IMR-90 (cell line): Measurements from ENCODE around the gene PIP5K1B. TPM values are rescaled to one million over a fixed set of nuclear protein-coding genes. Genes with fewer than 3 reads are reported as not detected.

Experiments
- ATAC-seq: fragments of 200-7000 bp; cut with Tn5 transposase; 2 replicates; pipeline ENCODE4 v1.9.1; 2020; ENCODE audit warnings: low read depth, mild to moderate bottlenecking, moderate library complexity
- BruUV-seq: library from RNA; stranded (reverse); fragments of 400-500 nt; replicated peaks from 2 replicates; lab custom pipeline; 2021; lab: Mats Ljungman, UMichigan
- CTCF ChIA-PET: fragments of 300-600 bp; formaldehyde crosslinking; extraction: SDS; loops from one replicate; lab custom pipeline; 2021; ENCODE audit warnings: antibody characterized with exemption; lab: Yijun Ruan, JAX
- POLR2A ChIA-PET: fragments of 300-600 bp; sonication (Branson Sonifier 250); formaldehyde crosslinking; loops from one replicate; lab custom pipeline; 2022; ENCODE audit warnings: antibody characterized with exemption; ENCODE audit not compliant: unreplicated experiment; lab: Charles Lee
- DNase-seq: peaks from one replicate; pipeline ENCODE4 v3.0.0; 2013
- H2AFZ ChIP-seq: replicated peaks from 2 replicates; pipeline ENCODE3; 2013; ENCODE audit warnings: low read length, mild to moderate bottlenecking; ENCODE audit not compliant: poor library complexity
- H2AK5ac ChIP-seq: 2 replicates; pipeline ENCODE4 v1.6.1; 2013; ENCODE audit warnings: low read depth, low read length, inconsistent platforms
- H2AK9ac ChIP-seq: replicated peaks from 2 replicates; pipeline ENCODE3; 2013; ENCODE audit warnings: mild to moderate bottlenecking, low read depth, low read length, moderate library complexity; ENCODE audit not compliant: poor library complexity
- H2BK120ac ChIP-seq: 2 replicates; pipeline ENCODE4 v1.6.1; 2013; ENCODE audit warnings: low read depth, low read length, inconsistent platforms
- H2BK15ac ChIP-seq: 3 replicates; pipeline ENCODE4 v1.6.1; 2013; ENCODE audit warnings: low read depth, low read length, inconsistent platforms
- H2BK20ac ChIP-seq: 2 replicates; pipeline ENCODE4 v1.6.1; 2013; ENCODE audit warnings: low read depth, mild to moderate bottlenecking, inconsistent platforms, low read length, moderate library complexity
- H2BK5ac ChIP-seq: 2 replicates; pipeline ENCODE4 v1.6.1; 2013; ENCODE audit warnings: mild to moderate bottlenecking, low read depth, low read length, inconsistent platforms; ENCODE audit not compliant: poor library complexity, severe bottlenecking
- H3K14ac ChIP-seq: replicated peaks from 2 replicates; pipeline ENCODE4 v1.6.1; 2013; ENCODE audit warnings: low read depth, low read length, inconsistent platforms
- H3K18ac ChIP-seq: 2 replicates; pipeline ENCODE4 v1.6.1; 2013; ENCODE audit warnings: low read depth, low read length, control low read depth
- H3K23ac ChIP-seq: 2 replicates; pipeline ENCODE4 v1.6.1; 2013; ENCODE audit warnings: low read depth, low read length, inconsistent platforms
- H3K27ac ChIP-seq: 2 replicates; pipeline ENCODE4 v1.5.1; 2013; ENCODE audit warnings: mild to moderate bottlenecking, control low read depth, low read length; ENCODE audit not compliant: insufficient read depth
- H3K27me3 ChIP-seq: 2 replicates; pipeline ENCODE4 v1.6.1; 2013; ENCODE audit warnings: low read length; ENCODE audit not compliant: control insufficient read depth, insufficient read depth
- H3K36me3 ChIP-seq: 2 replicates; pipeline ENCODE4 v1.6.1; 2013; ENCODE audit warnings: low read length, mixed read lengths; ENCODE audit not compliant: control insufficient read depth, insufficient read depth
- H3K4ac ChIP-seq: 2 replicates; pipeline ENCODE4 v1.6.1; 2013; ENCODE audit warnings: low read depth, low read length, inconsistent platforms
- H3K4me1 ChIP-seq: 2 replicates; pipeline ENCODE4 v1.6.1; 2013; ENCODE audit warnings: low read length, mixed read lengths; ENCODE audit not compliant: control insufficient read depth, insufficient read depth
- H3K4me2 ChIP-seq: 2 replicates; pipeline ENCODE4 v1.6.1; 2013; ENCODE audit warnings: low read depth, mild to moderate bottlenecking, control low read depth, low read length, moderate library complexity
- H3K4me3 ChIP-seq: 2 replicates; pipeline ENCODE4 v1.5.1; 2013; ENCODE audit warnings: low read depth, mild to moderate bottlenecking, control low read depth, low read length, moderate library complexity; ENCODE audit not compliant: insufficient read depth
- H3K56ac ChIP-seq: 2 replicates; pipeline ENCODE4 v1.6.1; 2013; ENCODE audit warnings: low read length, inconsistent platforms; ENCODE audit not compliant: insufficient read depth; ENCODE audit errors: extremely low read depth
- H3K79me1 ChIP-seq, 2 experiments: 2 replicates each; pipeline ENCODE4 v1.6.1; 2013; ENCODE audit warnings: low read length in 2 of 2, inconsistent platforms in 1 of 2, low read depth in 1 of 2
- H3K9ac ChIP-seq: 2 replicates; pipeline ENCODE4 v1.6.1; 2013; ENCODE audit warnings: low read depth, low read length, control low read depth
- H3K9me1 ChIP-seq: 2 replicates; pipeline ENCODE4 v1.6.1; 2013; ENCODE audit warnings: low read length, inconsistent platforms; ENCODE audit not compliant: insufficient read depth
- H3K9me3 ChIP-seq: 2 replicates; pipeline ENCODE4 v1.6.1; 2013; ENCODE audit warnings: low read length; ENCODE audit not compliant: control insufficient read depth, insufficient read depth
- H4K20me1 ChIP-seq: 2 replicates; pipeline ENCODE4 v1.6.1; 2013; ENCODE audit warnings: low read length, inconsistent platforms; ENCODE audit not compliant: insufficient read depth
- H4K5ac ChIP-seq: 2 replicates; pipeline ENCODE4 v1.6.1; 2013; ENCODE audit warnings: mild to moderate bottlenecking, low read depth, low read length, control low read depth
- H4K8ac ChIP-seq, 2 experiments: 2 replicates each; pipeline ENCODE4 v1.6.1; 2013; ENCODE audit warnings: low read depth in 2 of 2, low read length in 2 of 2, control low read depth in 1 of 2, inconsistent platforms in 1 of 2
- H4K91ac ChIP-seq: 2 replicates; pipeline ENCODE4 v1.6.1; 2013; ENCODE audit warnings: low read depth, low read length, inconsistent platforms; ENCODE audit not compliant: insufficient read depth
- MXI1 ChIP-seq: IDR thresholded peaks from 2 replicates; pipeline ENCODE4 v1.6.1; 2012; ENCODE audit warnings: low read depth, mild to moderate bottlenecking, low read length, moderate library complexity, borderline replicate concordance
- WGBS, 2 experiments: methylation state at CpG; one replicate each; pipeline versions ENCODE4 v1.1.5 to v1.1.7; 2013; ENCODE audit warnings: missing lambda C conversion rate in 2 of 2; ENCODE audit not compliant: insufficient read length in 1 of 2; ENCODE audit errors: extremely low coverage in 2 of 2; 5-methylcytosine and 5-hydroxymethylcytosine counted together
- dilution Hi-C: fragments of 300-500 bp; cut with HindIII; formaldehyde crosslinking; loops from one replicate; pipeline ENCODE4 v1.14.3; 2018; ENCODE audit warnings: low sequenced_read_pairs; ENCODE audit not compliant: unreplicated experiment
- in situ Hi-C: fragments of 300-500 bp; cut with MboI; formaldehyde crosslinking; loops from 3 replicates; pipeline ENCODE4 v1.14.3; 2019; ENCODE audit warnings: low sequenced_read_pairs, inconsistent platforms, mixed read lengths
- intact Hi-C: fragments of 100-400 bp; cut with micrococcal nuclease; formaldehyde crosslinking; loops from 2 replicates; pipeline ENCODE4 v1.10.0; 2022
- polyA plus RNA-seq, 3 experiments: library from polyadenylated mRNA; depleted of rRNA; stranded (reverse); fragments of >200 nt; gene quantifications; 2 replicates each; pipeline ENCODE4 v1.2.3, GENCODE V29; 2012; ENCODE audit warnings: low replicate concordance in 1 of 3
- total RNA-seq: library from RNA; depleted of rRNA; stranded (reverse); fragments of >200 nt; gene quantifications from 2 replicates; pipeline ENCODE4 v1.2.3, GENCODE V29; 2012

PIP5K1B gene
- total and polyA plus RNA-seq, 2 of the 4 experiments (the other 2 are of a cell fraction): not detected

DNA sequence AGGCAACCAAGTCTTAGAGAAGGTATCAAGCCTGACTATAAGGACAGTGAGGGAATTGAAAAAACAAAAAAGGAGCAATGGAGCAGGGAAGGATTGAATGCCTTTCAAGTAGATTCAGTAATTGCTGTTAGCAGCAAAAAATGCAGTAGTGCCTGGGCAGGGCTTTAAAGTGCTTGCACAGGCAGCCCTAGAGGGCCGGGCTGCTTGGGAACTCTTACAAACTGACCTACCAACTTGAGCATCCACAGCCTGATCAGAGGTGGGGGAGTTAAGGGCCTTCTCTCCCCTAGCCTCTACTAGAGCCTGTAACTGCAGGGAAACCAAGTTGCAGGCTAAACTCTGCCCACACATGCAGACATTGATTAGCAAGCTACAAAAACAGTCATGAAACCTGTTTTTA, 349.9 kb downstream of the PIP5K1B start:
- WGBS, 2 experiments: no CpG with 5 or more reads among the region's 1 CpG
- no TSS peak for BruUV-seq
- no peak overlapping the region for H3K18ac ChIP-seq
- no peaks in the 10 kb centered on the region for H3K9me1 ChIP-seq
- intact Hi-C loops: loop anchor here (1.0 to 10.0 kb wide), 4 partner anchors 94 to 492 kb away; no protein-coding TSS in a partner anchor
- H3K4me1 ChIP-seq: peaks cover 2% of the 10 kb centered on the region; the same call in 1 of the 2 replicates
- dilution Hi-C loops: no loop called here
- H2BK20ac ChIP-seq: no peak overlapping the region
- H4K91ac ChIP-seq: no peak overlapping the region
- H3K4me2 ChIP-seq: no peak overlapping the region
- no peak overlapping the region for H2BK15ac ChIP-seq
- H3K56ac ChIP-seq: no peak overlapping the region
- H2AFZ ChIP-seq: no peak overlapping the region
- TF ChIP-seq MXI1: no peak
- H3K9ac ChIP-seq: no peak overlapping the region
- no peak overlapping the region for H2AK9ac ChIP-seq
- H3K23ac ChIP-seq: no peak overlapping the region
- H3K9me3 ChIP-seq: no peaks in the 10 kb centered on the region
- POLR2A ChIA-PET: no interaction called here
- H4K5ac ChIP-seq: no peak overlapping the region
- H2AK5ac ChIP-seq: no peak overlapping the region
- no peak for DNase-seq
- in situ Hi-C loops: loop anchor here (5.0 to 25.0 kb wide), 2 partner anchors 142 to 507 kb away; no protein-coding TSS in a partner anchor
- H3K14ac ChIP-seq: no peak overlapping the region
- peak; percentile 42 for ATAC-seq
- H4K20me1 ChIP-seq: no peaks in the 10 kb centered on the region
- H2BK5ac ChIP-seq: no peak overlapping the region
- no peaks in the 10 kb centered on the region; the same call in 1 of the 2 replicates for H3K36me3 ChIP-seq
- no peaks in the 10 kb centered on the region for H3K27me3 ChIP-seq
- H3K4me3 ChIP-seq: no peak overlapping the region
- H3K79me1 ChIP-seq: peaks cover 3 to 8% of the 10 kb centered on the region in 2 experiments; a peak in 3 of 4 replicates
- H3K27ac ChIP-seq: no peak overlapping the region
- H3K4ac ChIP-seq: no peak overlapping the region
- CTCF ChIA-PET: interaction anchor here (0.7 to 7.0 kb wide), 3 partner anchors 12 to 139 kb away, joined by 3 to 47 read pairs (median 7); no protein-coding TSS in a partner anchor
- no peak overlapping the region for H2BK120ac ChIP-seq
- H4K8ac ChIP-seq: no peak overlapping the region
